ENCODE data around the gene GOLGA5. TPM values are rescaled to one million over a fixed set of nuclear protein-coding genes. Genes with fewer than 3 reads are reported as not detected.
"Not testable (repeated sequence)": the region's sequence is repeated elsewhere in the genome, so short reads cannot be mapped to it uniquely, and the experiment has no call there.

Gene GOLGA5
- total and polyA plus RNA-seq, 2 experiments from 2014 or later: 26.2 to 30.2 TPM

GRCh38 chr14:92850492-92850891, 56.4 kb downstream of the GOLGA5 start (continued):
- no peak for TF ChIP-seq CREB1 (CRISPR knock-in tag; IDR thresholded peaks at IDR 0.05; ENCODE audit: low read depth)
- TF ChIP-seq, protein P1, sequence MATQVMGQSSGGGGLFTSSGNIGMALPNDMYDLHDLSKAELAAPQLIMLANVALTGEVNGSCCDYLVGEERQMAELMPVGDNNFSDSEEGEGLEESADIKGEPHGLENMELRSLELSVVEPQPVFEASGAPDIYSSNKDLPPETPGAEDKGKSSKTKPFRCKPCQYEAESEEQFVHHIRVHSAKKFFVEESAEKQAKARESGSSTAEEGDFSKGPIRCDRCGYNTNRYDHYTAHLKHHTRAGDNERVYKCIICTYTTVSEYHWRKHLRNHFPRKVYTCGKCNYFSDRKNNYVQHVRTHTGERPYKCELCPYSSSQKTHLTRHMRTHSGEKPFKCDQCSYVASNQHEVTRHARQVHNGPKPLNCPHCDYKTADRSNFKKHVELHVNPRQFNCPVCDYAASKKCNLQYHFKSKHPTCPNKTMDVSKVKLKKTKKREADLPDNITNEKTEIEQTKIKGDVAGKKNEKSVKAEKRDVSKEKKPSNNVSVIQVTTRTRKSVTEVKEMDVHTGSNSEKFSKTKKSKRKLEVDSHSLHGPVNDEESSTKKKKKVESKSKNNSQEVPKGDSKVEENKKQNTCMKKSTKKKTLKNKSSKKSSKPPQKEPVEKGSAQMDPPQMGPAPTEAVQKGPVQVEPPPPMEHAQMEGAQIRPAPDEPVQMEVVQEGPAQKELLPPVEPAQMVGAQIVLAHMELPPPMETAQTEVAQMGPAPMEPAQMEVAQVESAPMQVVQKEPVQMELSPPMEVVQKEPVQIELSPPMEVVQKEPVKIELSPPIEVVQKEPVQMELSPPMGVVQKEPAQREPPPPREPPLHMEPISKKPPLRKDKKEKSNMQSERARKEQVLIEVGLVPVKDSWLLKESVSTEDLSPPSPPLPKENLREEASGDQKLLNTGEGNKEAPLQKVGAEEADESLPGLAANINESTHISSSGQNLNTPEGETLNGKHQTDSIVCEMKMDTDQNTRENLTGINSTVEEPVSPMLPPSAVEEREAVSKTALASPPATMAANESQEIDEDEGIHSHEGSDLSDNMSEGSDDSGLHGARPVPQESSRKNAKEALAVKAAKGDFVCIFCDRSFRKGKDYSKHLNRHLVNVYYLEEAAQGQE (IDR thresholded peaks at IDR 0.05; ENCODE audit: unreplicated experiment): no peak
- TF ChIP-seq, protein P2, sequence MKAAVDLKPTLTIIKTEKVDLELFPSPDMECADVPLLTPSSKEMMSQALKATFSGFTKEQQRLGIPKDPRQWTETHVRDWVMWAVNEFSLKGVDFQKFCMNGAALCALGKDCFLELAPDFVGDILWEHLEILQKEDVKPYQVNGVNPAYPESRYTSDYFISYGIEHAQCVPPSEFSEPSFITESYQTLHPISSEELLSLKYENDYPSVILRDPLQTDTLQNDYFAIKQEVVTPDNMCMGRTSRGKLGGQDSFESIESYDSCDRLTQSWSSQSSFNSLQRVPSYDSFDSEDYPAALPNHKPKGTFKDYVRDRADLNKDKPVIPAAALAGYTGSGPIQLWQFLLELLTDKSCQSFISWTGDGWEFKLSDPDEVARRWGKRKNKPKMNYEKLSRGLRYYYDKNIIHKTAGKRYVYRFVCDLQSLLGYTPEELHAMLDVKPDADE (IDR thresholded peaks at IDR 0.05): no peak
- TF ChIP-seq STAT1 (IDR thresholded peaks at IDR 0.05; ENCODE audit: unreplicated experiment): no peak
- no peak for TF ChIP-seq ZNF114 (CRISPR knock-in tag; IDR thresholded peaks at IDR 0.05)

GRCh38 chr14:92853136-92853535, 59.0 kb downstream of the GOLGA5 start:
- H3K9me2 ChIP-seq (ENCODE audit: insufficient read depth); H3K27me3 ChIP-seq (ENCODE audit: insufficient read depth); H3K27me3 Mint-ChIP-seq (ENCODE audit: insufficient read depth, low read depth, poor library complexity); ATAC-seq; H2AFZ ChIP-seq; H3K4me3 ChIP-seq; H3K4me3 Mint-ChIP-seq; H3K4me1 ChIP-seq (ENCODE audit: insufficient read depth); H3F3A ChIP-seq (replicated peaks; ENCODE audit: low read depth); H3K4me2 ChIP-seq; H3K27ac ChIP-seq (ENCODE audit: low read depth); H3K27ac Mint-ChIP-seq; H3K79me2 ChIP-seq (replicated peaks; ENCODE audit: insufficient read depth); DNase-seq (ENCODE audit: low spot score); H3K36me3 ChIP-seq (ENCODE audit: insufficient read depth); H4K20me1 ChIP-seq (replicated peaks; ENCODE audit: insufficient read depth); H3K4me1 Mint-ChIP-seq: not testable (repeated sequence)
- H3K9me3 Mint-ChIP-seq: peaks cover 45% of the 10 kb centered on the region
- peaks cover 17% of the 10 kb centered on the region for H3K36me3 Mint-ChIP-seq (ENCODE audit: low read depth)

- H3K79me2 ChIP-seq (replicated peaks; ENCODE audit: insufficient read depth): no peaks in the 10 kb centered on the region
- no peak overlapping the region for H2AFZ ChIP-seq
- DNase-seq (ENCODE audit: low spot score): no peak
- H3K4me1 ChIP-seq (ENCODE audit: insufficient read depth): no peaks in the 10 kb centered on the region
- Mint-ChIP-seq H3K27me3 (ENCODE audit: insufficient read depth, low read depth, poor library complexity) (peaks cover 2% of the 10 kb centered on the region), H3K36me3 (ENCODE audit: low read depth) (no peaks in the 10 kb centered on the region), H3K9me3 (peaks cover 3% of the 10 kb centered on the region; the same call in 1 of the 3 replicates), H3K27ac (no peak overlapping the region), H3K4me1 (peaks cover 10% of the 10 kb centered on the region; the same call in 2 of the 3 replicates), H3K4me3 (no peak overlapping the region)
- no peaks in the 10 kb centered on the region for H3K36me3 ChIP-seq (ENCODE audit: insufficient read depth)
- no peaks in the 10 kb centered on the region for H3K27me3 ChIP-seq (ENCODE audit: insufficient read depth)
- H3K4me2 ChIP-seq: no peak overlapping the region
- H3F3A ChIP-seq (replicated peaks; ENCODE audit: low read depth): no peaks in the 10 kb centered on the region
- H3K9me2 ChIP-seq (ENCODE audit: insufficient read depth): 0 out of 2 replicates have a peak, but pooled peaks cover 6% of the 10 kb centered on the region
- TF ChIP-seq NANOG (IDR thresholded peaks at IDR 0.05; ENCODE audit: borderline replicate concordance) (no peak), CREB1 (CRISPR knock-in tag; IDR thresholded peaks at IDR 0.05; ENCODE audit: low read depth) (no peak)
- ATAC-seq: no peak
- H4K20me1 ChIP-seq (replicated peaks; ENCODE audit: insufficient read depth): no peaks in the 10 kb centered on the region
- no peak overlapping the region for H3K4me3 ChIP-seq
- H3K27ac ChIP-seq (ENCODE audit: low read depth): no peak overlapping the region
These were observed 66.1 kb downstream of the GOLGA5 start for GRCh38 chr14:92860049-92860840.
